ENCODE measurements around the gene CAMKK2.

- TF ChIP-seq, protein P1, sequence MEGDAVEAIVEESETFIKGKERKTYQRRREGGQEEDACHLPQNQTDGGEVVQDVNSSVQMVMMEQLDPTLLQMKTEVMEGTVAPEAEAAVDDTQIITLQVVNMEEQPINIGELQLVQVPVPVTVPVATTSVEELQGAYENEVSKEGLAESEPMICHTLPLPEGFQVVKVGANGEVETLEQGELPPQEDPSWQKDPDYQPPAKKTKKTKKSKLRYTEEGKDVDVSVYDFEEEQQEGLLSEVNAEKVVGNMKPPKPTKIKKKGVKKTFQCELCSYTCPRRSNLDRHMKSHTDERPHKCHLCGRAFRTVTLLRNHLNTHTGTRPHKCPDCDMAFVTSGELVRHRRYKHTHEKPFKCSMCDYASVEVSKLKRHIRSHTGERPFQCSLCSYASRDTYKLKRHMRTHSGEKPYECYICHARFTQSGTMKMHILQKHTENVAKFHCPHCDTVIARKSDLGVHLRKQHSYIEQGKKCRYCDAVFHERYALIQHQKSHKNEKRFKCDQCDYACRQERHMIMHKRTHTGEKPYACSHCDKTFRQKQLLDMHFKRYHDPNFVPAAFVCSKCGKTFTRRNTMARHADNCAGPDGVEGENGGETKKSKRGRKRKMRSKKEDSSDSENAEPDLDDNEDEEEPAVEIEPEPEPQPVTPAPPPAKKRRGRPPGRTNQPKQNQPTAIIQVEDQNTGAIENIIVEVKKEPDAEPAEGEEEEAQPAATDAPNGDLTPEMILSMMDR (conservative IDR thresholded peaks at IDR 0.05; ENCODE audit: low read length), result no peak
- TF ChIP-seq EZH2phosphoT487 (IDR thresholded peaks at IDR 0.05; ENCODE audit: borderline replicate concordance, low read depth, low read length), result no peak
Measured at GRCh38 chr12:121325922-121326396, 29.4 kb upstream of the CAMKK2 start.
